BLaER1 (cell line): Measurements from ENCODE around the gene GPR34.
A peak's percentile ranks its signal among the peaks of the same experiment; 100 is the strongest.

Experiments used
- H3K27ac ChIP-seq: shearing (Covaris generic); formaldehyde crosslinking; 2 replicates; pipeline ENCODE4 v1.8.1; 2022
- H3K27me3 ChIP-seq: shearing (Covaris generic); formaldehyde crosslinking; 2 replicates; pipeline ENCODE4 v1.8.1; 2022
- H3K36me3 ChIP-seq: shearing (Covaris generic); formaldehyde crosslinking; 2 replicates; pipeline ENCODE4 v1.8.1; 2022
- H3K4me1 ChIP-seq: shearing (Covaris generic); formaldehyde crosslinking; 2 replicates; pipeline ENCODE4 v1.8.1; 2022
- H3K4me2 ChIP-seq: shearing (Covaris generic); formaldehyde crosslinking; 2 replicates; pipeline ENCODE4 v1.8.1; 2022
- H3K4me3 ChIP-seq: shearing (Covaris generic); formaldehyde crosslinking; 2 replicates; pipeline ENCODE4 v1.8.1; 2022
- H3K9ac ChIP-seq: shearing (Covaris generic); formaldehyde crosslinking; 2 replicates; pipeline ENCODE4 v1.8.1; 2022
- H3K9me3 ChIP-seq: shearing (Covaris generic); formaldehyde crosslinking; 2 replicates; pipeline ENCODE4 v1.8.1; 2022
- H4K20me1 ChIP-seq: shearing (Covaris generic); formaldehyde crosslinking; 2 replicates; pipeline ENCODE4 v1.8.1; 2022
- Cebpa-rat ChIP-seq: shearing (Covaris generic); IDR thresholded peaks from 2 replicates; pipeline ENCODE4 v1.8.1; 2022

Gene GPR34

GRCh38 chrX:41728125-41728524 lies 39.4 kb downstream of the GPR34 start:
- Histone ChIP-seq H3K9ac (no peak overlapping the region), H3K27ac (no peak overlapping the region), H3K27me3 (peaks cover 73% of the 10 kb centered on the region), H3K9me3 (no peaks in the 10 kb centered on the region), H4K20me1 (peaks cover 7% of the 10 kb centered on the region; the same call in 1 of the 2 replicates), H3K4me2 (no peak overlapping the region), H3K36me3 (no peaks in the 10 kb centered on the region), H3K4me3 (no peak overlapping the region), H3K4me1 (peaks cover 13% of the 10 kb centered on the region)
- TF ChIP-seq Cebpa-rat: no peak

DNA sequence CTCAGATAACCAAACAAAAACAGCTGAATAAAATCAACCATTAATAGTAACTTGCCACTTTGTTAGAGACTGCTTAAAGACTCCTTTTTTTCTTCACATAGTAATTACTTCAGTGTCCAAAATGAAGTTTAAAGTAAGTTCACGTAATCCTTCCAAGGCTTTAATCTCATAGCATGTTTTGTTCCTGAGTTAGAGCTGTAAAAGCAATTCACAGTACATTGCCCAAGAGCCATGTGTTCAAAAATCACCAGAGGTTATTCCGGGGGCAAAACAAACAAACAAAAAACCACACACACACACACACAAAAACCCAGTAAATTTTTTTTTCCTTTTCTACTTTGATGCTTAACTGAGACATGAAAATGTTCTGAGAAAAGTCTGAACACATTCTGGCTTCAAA lies 41.3 kb downstream of the GPR34 start:
- Histone ChIP-seq H3K27ac (no peak overlapping the region), H3K4me3 (no peak overlapping the region), H3K4me2 (no peak overlapping the region), H4K20me1 (peaks cover 16% of the 10 kb centered on the region; the same call in 1 of the 2 replicates), H3K4me1 (peaks cover 10% of the 10 kb centered on the region), H3K36me3 (no peaks in the 10 kb centered on the region), H3K9me3 (no peaks in the 10 kb centered on the region), H3K9ac (no peak overlapping the region), H3K27me3 (peaks cover 68% of the 10 kb centered on the region)
- no peak for TF ChIP-seq Cebpa-rat

DNA sequence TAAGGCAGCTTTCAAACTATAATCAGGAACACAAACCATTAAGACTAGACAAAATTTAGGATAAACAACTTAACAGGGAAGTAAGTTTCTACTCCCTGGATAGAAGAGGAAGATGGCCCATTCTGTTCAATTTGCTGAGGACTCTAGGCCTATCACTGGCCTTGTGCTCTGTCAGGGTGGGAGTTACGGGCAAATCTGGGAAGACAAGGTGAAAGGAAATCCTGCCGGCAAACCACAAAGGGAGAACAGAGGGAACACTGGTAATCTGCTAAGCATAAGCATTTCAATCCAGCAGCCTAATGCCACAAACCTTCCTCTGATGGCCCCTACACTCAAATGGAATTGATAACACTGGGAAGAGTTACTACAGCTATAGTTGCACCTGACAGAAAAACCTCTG lies 43.5 kb downstream of the GPR34 start:
- H3K4me1 ChIP-seq: peaks cover 10% of the 10 kb centered on the region
- H3K27me3 ChIP-seq: peaks cover 72% of the 10 kb centered on the region
- no peak overlapping the region for H3K4me2 ChIP-seq
- peaks cover 16% of the 10 kb centered on the region; the same call in 1 of the 2 replicates for H4K20me1 ChIP-seq
- H3K36me3 ChIP-seq: no peaks in the 10 kb centered on the region
- H3K9ac ChIP-seq: no peak overlapping the region
- no peak overlapping the region for H3K27ac ChIP-seq
- no peaks in the 10 kb centered on the region for H3K9me3 ChIP-seq
- no peak overlapping the region for H3K4me3 ChIP-seq
- no peak for TF ChIP-seq Cebpa-rat

DNA sequence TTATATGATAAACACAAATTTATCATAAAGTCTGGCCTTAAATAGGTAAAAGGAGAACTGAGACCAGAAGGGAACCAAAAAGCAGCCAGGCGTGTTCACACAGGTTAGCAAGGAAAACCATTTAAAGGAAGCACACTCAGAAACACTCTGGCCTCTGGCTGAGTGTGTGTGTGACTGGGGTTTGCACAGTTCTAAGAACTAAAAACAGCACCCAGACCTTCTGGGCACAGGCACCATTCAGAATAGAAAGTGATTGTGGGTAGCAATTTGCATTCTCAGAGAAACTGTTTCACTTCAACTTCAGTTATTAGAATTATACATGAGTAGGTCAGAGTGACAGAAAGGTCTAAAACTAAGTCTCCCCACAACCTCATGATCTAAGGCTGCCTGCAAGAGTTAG lies 45.2 kb downstream of the GPR34 start:
- TF ChIP-seq Cebpa-rat: no peak
- H3K4me2 ChIP-seq: peak overlapping the region; percentile 16; the same call in 1 of the 2 replicates
- H3K4me3 ChIP-seq: no peak overlapping the region
- H3K27me3 ChIP-seq: peaks cover 65% of the 10 kb centered on the region
- H4K20me1 ChIP-seq: peaks cover 16% of the 10 kb centered on the region; the same call in 1 of the 2 replicates
- H3K27ac ChIP-seq: no peak overlapping the region
- H3K9me3 ChIP-seq: no peaks in the 10 kb centered on the region
- H3K36me3 ChIP-seq: no peaks in the 10 kb centered on the region
- H3K4me1 ChIP-seq: peaks cover 10% of the 10 kb centered on the region
- no peak overlapping the region for H3K9ac ChIP-seq

DNA sequence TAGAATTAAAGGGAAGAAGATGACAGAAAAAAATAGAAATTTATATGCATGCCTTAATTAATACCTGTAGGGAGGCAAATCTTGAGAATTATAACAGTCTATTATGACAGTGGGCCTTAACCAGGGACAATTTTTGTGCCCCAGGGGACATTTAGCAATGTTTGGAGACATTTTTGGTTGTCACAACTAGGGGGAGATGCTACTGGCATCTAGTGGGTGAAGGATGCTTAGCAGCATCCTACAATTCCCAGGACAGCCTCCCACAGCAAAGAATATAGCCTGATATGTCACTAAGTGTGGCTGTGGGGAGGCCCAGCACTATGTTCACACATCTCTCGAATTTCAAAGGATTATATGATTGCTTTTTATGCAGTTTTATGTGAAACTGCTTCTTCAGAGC lies 45.8 kb downstream of the GPR34 start:
- Histone ChIP-seq H4K20me1 (peaks cover 16% of the 10 kb centered on the region; the same call in 1 of the 2 replicates), H3K27ac (no peak overlapping the region), H3K4me3 (no peak overlapping the region), H3K4me2 (peak overlapping the region; percentile 16; the same call in 1 of the 2 replicates), H3K27me3 (peaks cover 69% of the 10 kb centered on the region), H3K9ac (no peak overlapping the region), H3K9me3 (no peaks in the 10 kb centered on the region), H3K4me1 (peaks cover 10% of the 10 kb centered on the region), H3K36me3 (no peaks in the 10 kb centered on the region)
- TF ChIP-seq Cebpa-rat: no peak

GRCh38 chrX:41737065-41737464 lies 48.3 kb downstream of the GPR34 start:
- Histone ChIP-seq H3K9ac (no peak overlapping the region), H3K36me3 (no peaks in the 10 kb centered on the region), H3K4me2 (no peak overlapping the region), H3K27me3 (peaks cover 73% of the 10 kb centered on the region), H3K27ac (no peak overlapping the region), H3K9me3 (no peaks in the 10 kb centered on the region), H3K4me3 (no peak overlapping the region), H4K20me1 (peaks cover 9% of the 10 kb centered on the region; the same call in 1 of the 2 replicates), H3K4me1 (peaks cover 10% of the 10 kb centered on the region)
- no peak for TF ChIP-seq Cebpa-rat

DNA sequence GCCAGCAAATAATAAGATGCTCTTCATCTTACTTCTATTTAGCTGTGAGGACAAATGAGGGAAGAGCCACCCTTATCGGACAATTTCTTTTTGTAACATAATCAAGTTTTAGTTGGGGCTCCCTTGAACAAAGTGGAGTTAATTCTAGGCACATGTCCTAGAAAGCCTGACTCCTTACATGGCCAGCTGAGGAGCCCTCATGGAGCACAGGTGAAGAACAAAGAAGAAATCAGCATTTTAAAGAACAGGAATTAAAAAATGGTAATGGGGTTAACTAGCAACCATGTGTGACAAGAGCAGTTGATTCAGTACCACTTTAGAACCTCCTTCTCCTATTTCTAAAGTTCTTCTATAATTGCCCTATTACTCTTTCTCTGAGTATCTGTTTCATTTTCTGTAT lies 51.1 kb downstream of the GPR34 start:
- Histone ChIP-seq H3K4me3 (no peak overlapping the region), H3K36me3 (peaks cover under 1% of the 10 kb centered on the region; the same call in 1 of the 2 replicates), H3K27me3 (peaks cover 75% of the 10 kb centered on the region), H4K20me1 (no peaks in the 10 kb centered on the region), H3K9ac (no peak overlapping the region), H3K27ac (no peak overlapping the region), H3K4me1 (no peaks in the 10 kb centered on the region), H3K9me3 (no peaks in the 10 kb centered on the region), H3K4me2 (no peak overlapping the region)
- TF ChIP-seq Cebpa-rat: no peak
